Astrocyte (in vitro differentiated cells and primary cell): ENCODE data around the gene KHNYN.
A peak's percentile ranks its signal among the peaks of the same experiment; 100 is the strongest.

ENCODE experiments used
- CTCF ChIP-seq: IDR thresholded peaks from 2 replicates; pipeline ENCODE4 v1.5.1; 2011; ENCODE audit warnings: low read depth, mild to moderate bottlenecking, inconsistent platforms, low read length, moderate library complexity; ENCODE audit not compliant: insufficient read depth
- EZH2 ChIP-seq: IDR thresholded peaks from 2 replicates; pipeline ENCODE4 v1.6.1; 2012; ENCODE audit warnings: mild to moderate bottlenecking, low read length, inconsistent platforms; ENCODE audit not compliant: insufficient read depth

GRCh38 chr14:24431569-24432258 is 2.0 kb downstream of the KHNYN start:
- peak; percentile 89 for TF ChIP-seq CTCF
- TF ChIP-seq EZH2, result no peak
